B cell (primary cell): Measurements from ENCODE around the gene DUOXA2.

ENCODE experiments used
- CTCF ChIP-seq: fragments of 200-600 bp; IDR thresholded peaks from one replicate; pipeline ENCODE4 v1.8.0; 2022; ENCODE audit warnings: antibody characterized with exemption, mild to moderate bottlenecking
- EZH2 ChIP-seq: IDR thresholded peaks from 2 replicates; pipeline ENCODE4 v1.6.1; 2012; ENCODE audit warnings: borderline replicate concordance, low read depth, mild to moderate bottlenecking, moderate library complexity, low read length; ENCODE audit not compliant: insufficient read depth, poor library complexity, severe bottlenecking

DNA sequence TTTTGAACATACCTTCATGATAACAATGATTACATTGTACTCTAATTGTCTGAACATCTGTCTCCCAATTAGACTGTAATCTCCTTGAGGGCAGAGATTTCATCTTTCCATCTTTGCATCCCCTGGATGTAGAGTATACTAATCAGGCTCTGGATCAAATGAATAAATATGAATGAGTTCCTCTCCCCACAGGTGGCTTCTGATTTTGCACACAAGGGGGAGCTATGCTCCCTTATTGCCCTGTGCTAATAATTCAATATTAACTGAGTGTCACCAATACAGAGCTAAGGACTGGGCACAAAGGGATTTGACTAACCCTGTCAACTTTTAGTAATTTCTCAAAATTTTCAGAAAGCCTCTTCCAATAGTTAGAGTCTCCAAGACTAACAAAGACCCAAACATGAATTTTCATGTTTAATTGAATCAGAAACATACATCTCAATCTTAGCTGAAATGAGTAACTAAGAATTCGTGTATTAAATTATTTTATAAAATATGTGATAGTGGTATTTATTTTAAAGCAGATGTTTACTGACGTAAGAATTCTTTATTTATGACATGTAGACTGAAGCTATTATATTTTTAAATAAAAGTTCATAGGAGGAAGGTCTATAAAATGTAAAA is 12.5 kb downstream of the DUOXA2 start:
- TF ChIP-seq CTCF = peak; percentile 93
- TF ChIP-seq EZH2 = no peak
